ENCODE data around the gene ALDH16A1.

- TF ChIP-seq CTCF (conservative IDR thresholded peaks at IDR 0.05) = no peak
- TF ChIP-seq EZH2 (IDR thresholded peaks at IDR 0.05; ENCODE audit: low read depth) = no peak
These were observed 3.3 kb downstream of the ALDH16A1 start for GRCh38 chr19:49456326-49456725.
